Ectodermal cell (in vitro differentiated cells): ENCODE data around the gene FBXL13.

Source experiments
- H3K27ac ChIP-seq: 2 replicates; pipeline ENCODE4 v1.7.0; 2013; ENCODE audit warnings: mild to moderate bottlenecking, low read depth, low read length; ENCODE audit not compliant: insufficient read depth, poor library complexity, severe bottlenecking
- H3K27me3 ChIP-seq: 2 replicates; pipeline ENCODE4 v1.7.0; 2013; ENCODE audit warnings: mild to moderate bottlenecking, low read length; ENCODE audit not compliant: insufficient read depth, control insufficient read depth, poor library complexity, severe bottlenecking
- H3K36me3 ChIP-seq: one replicate; pipeline ENCODE4 v1.7.0; 2013; ENCODE audit warnings: low read length; ENCODE audit not compliant: control insufficient read depth, insufficient read depth
- H3K4me1 ChIP-seq: one replicate; pipeline ENCODE4 v1.7.0; 2013; ENCODE audit warnings: low read length; ENCODE audit not compliant: control insufficient read depth, insufficient read depth
- H3K4me3 ChIP-seq: 2 replicates; pipeline ENCODE4 v1.7.0; 2013; ENCODE audit warnings: low read depth, low read length, control low read depth; ENCODE audit not compliant: insufficient read depth
- H3K9me3 ChIP-seq: 2 replicates; pipeline ENCODE4 v1.7.0; 2013; ENCODE audit warnings: mild to moderate bottlenecking, low read length, moderate library complexity; ENCODE audit not compliant: control insufficient read depth
- WGBS, 2 experiments: methylation state at CpG; one replicate each; pipeline ENCODE4 v1.1.7; 2013; ENCODE audit warnings: missing lambda C conversion rate in 2 of 2; 5-methylcytosine and 5-hydroxymethylcytosine counted together

The FBXL13 gene

GRCh38 chr7:102890971-102891692 is 183.5 kb downstream of the FBXL13 start:
- WGBS, 2 experiments = 93 to 97% methylated on average over 3 to 5 of the region's 5 CpGs
- H3K27ac ChIP-seq = no peak overlapping the region
- H3K4me1 ChIP-seq = no peaks in the 10 kb centered on the region
- H3K36me3 ChIP-seq = no peaks in the 10 kb centered on the region
- H3K9me3 ChIP-seq = no peaks in the 10 kb centered on the region
- H3K27me3 ChIP-seq = no peaks in the 10 kb centered on the region
- no peak overlapping the region for H3K4me3 ChIP-seq

GRCh38 chr7:102890292-102890970 is 184.2 kb downstream of the FBXL13 start:
- H3K9me3 ChIP-seq = no peaks in the 10 kb centered on the region
- no peaks in the 10 kb centered on the region for H3K27me3 ChIP-seq
- H3K4me1 ChIP-seq = no peaks in the 10 kb centered on the region
- no peak overlapping the region for H3K4me3 ChIP-seq
- H3K36me3 ChIP-seq = no peaks in the 10 kb centered on the region
- no peak overlapping the region for H3K27ac ChIP-seq
- WGBS, 2 experiments = 92 to 98% methylated on average over 2 of the region's 2 CpGs

- Histone ChIP-seq H3K4me3 (no peak overlapping the region), H3K36me3 (no peaks in the 10 kb centered on the region), H3K4me1 (no peaks in the 10 kb centered on the region), H3K27me3 (no peaks in the 10 kb centered on the region), H3K9me3 (no peaks in the 10 kb centered on the region), H3K27ac (no peak overlapping the region)
- WGBS, 2 experiments = 98% methylated on average over 2 of the region's 2 CpGs
These were observed 184.7 kb downstream of the FBXL13 start for GRCh38 chr7:102889851-102890250.

GRCh38 chr7:102888561-102889233 is 185.9 kb downstream of the FBXL13 start:
- H3K4me3 ChIP-seq = no peak overlapping the region
- H3K27me3 ChIP-seq = no peaks in the 10 kb centered on the region
- H3K9me3 ChIP-seq = no peaks in the 10 kb centered on the region
- no peaks in the 10 kb centered on the region for H3K4me1 ChIP-seq
- WGBS, 2 experiments = 89 to 90% methylated on average over 2 to 3 of the region's 3 CpGs
- H3K36me3 ChIP-seq = no peaks in the 10 kb centered on the region
- H3K27ac ChIP-seq = no peak overlapping the region

- Histone ChIP-seq H3K27me3 (no peaks in the 10 kb centered on the region), H3K4me3 (no peak overlapping the region), H3K36me3 (no peaks in the 10 kb centered on the region), H3K9me3 (no peaks in the 10 kb centered on the region), H3K27ac (no peak overlapping the region), H3K4me1 (no peaks in the 10 kb centered on the region)
- 96% methylated on average over 6 of the region's 6 CpGs for WGBS, 2 experiments
These were observed 191.3 kb downstream of the FBXL13 start for GRCh38 chr7:102883098-102883860.

- WGBS, 2 experiments = 88 to 91% methylated on average over 3 of the region's 3 CpGs
- Histone ChIP-seq H3K4me1 (no peaks in the 10 kb centered on the region), H3K9me3 (no peaks in the 10 kb centered on the region), H3K4me3 (no peak overlapping the region), H3K27ac (no peak overlapping the region), H3K36me3 (no peaks in the 10 kb centered on the region), H3K27me3 (no peaks in the 10 kb centered on the region)
These were observed 198.8 kb downstream of the FBXL13 start for GRCh38 chr7:102875700-102876295.

- no peaks in the 10 kb centered on the region for H3K27me3 ChIP-seq
- H3K36me3 ChIP-seq = no peaks in the 10 kb centered on the region
- H3K27ac ChIP-seq = no peak overlapping the region
- H3K4me1 ChIP-seq = no peaks in the 10 kb centered on the region
- no peak overlapping the region for H3K4me3 ChIP-seq
- WGBS, 2 experiments = 92 to 94% methylated on average over 1 of the region's 1 CpG
- H3K9me3 ChIP-seq = no peaks in the 10 kb centered on the region
These were observed 199.6 kb downstream of the FBXL13 start for GRCh38 chr7:102874966-102875365.

GRCh38 chr7:102874166-102874829 is 200.3 kb downstream of the FBXL13 start:
- Histone ChIP-seq H3K4me1 (no peaks in the 10 kb centered on the region), H3K27me3 (no peaks in the 10 kb centered on the region), H3K9me3 (no peaks in the 10 kb centered on the region), H3K4me3 (no peak overlapping the region), H3K36me3 (no peaks in the 10 kb centered on the region), H3K27ac (no peak overlapping the region)
- WGBS, 2 experiments = 94 to 95% methylated on average over 5 of the region's 5 CpGs

- H3K27me3 ChIP-seq = no peaks in the 10 kb centered on the region
- no peaks in the 10 kb centered on the region for H3K9me3 ChIP-seq
- H3K4me1 ChIP-seq = no peaks in the 10 kb centered on the region
- no peak overlapping the region for H3K27ac ChIP-seq
- no peaks in the 10 kb centered on the region for H3K36me3 ChIP-seq
- 92 to 93% methylated on average over 4 of the region's 4 CpGs for WGBS, 2 experiments
- no peak overlapping the region for H3K4me3 ChIP-seq
These were observed 201.0 kb downstream of the FBXL13 start for GRCh38 chr7:102873470-102874165.
